NCI-H82 (cell line): ENCODE measurements around the gene ACTR1A.

Experiments
- DNase-seq: peaks from one replicate; lab custom pipeline; 2025; lab: John Stamatoyannopoulos, UW

ACTR1A gene

DNA sequence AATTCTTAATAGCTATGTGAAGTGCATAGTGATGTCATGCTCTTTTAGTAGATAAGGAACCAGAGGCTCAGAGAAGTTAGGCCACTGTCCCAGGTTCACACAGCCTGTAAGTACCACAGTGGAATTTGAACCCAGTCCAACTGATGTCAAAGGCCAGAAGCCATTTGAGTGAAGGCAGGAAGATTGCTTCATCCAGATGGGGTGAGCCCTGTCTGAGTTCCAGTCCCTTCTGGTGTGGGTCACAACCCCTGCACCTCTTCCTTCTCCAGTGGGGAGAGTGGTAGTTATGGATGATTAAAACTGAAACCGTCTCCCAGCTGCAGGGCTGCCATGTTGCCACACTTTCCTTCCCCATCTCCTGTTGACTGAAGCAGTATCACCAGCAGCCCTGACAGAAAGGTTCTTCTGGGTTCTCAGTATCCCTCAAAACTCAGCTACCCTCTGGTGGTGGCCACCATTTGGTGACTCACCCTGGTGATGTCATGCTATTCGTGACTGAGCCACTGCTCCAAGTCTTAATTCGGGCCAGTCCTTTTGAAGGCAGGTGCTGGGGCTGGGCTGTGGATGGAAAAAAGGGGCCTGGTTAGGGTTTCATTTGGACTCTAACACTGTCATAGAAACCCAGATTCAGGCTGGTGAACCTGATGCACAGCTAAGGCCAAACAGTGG lies 49.7 kb downstream of the ACTR1A start:
- peak; percentile 62 for DNase-seq

DNA sequence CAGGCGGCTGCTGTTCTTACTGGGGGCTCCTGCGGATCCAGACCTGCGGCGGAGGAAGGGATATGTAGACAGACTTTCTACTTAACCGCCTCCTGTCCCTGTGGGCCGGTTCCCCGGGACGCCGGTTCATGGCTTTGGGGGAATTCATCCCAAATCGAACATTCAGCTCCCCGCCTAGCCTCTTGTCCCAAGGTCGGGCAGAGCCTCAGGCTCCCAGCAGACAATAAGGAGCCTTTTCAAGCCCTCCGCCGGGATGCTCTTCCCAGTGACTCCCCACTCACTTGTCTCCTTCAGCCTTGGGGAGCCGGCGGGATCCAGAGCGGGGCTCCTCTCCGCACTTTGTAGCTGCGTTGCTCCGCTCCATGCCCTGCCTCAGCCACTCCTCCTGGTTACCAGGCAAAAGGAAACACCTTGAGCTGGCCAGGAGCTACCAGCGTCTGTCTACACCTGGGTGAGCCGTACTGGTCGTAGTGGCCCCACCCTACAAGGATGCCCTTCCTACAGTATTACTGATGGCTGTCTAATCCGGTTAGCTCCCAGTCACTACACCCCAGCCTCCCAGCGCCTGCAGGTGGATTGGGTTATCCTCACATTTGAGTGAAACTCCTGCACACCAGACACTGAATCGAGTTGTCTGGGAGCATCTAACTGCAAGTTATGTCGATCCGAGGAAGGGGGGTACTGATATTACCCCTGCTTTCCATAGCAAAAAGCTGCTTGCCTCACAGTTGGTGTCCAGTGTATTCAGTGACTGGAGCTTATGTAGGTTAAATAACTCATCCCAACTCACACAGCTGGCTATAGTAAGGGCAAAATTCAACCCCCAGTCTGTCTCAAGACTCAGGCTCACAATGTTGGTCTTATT lies 51.2 kb downstream of the ACTR1A start, which contains the start of gene C10orf95:
TSS of gene C10orf95 (minus strand) at position 439 of the 865 bp plus-strand sequence. CDS start 450 bp downstream, outside the sequence.
- peak; percentile 88 for DNase-seq

DNA sequence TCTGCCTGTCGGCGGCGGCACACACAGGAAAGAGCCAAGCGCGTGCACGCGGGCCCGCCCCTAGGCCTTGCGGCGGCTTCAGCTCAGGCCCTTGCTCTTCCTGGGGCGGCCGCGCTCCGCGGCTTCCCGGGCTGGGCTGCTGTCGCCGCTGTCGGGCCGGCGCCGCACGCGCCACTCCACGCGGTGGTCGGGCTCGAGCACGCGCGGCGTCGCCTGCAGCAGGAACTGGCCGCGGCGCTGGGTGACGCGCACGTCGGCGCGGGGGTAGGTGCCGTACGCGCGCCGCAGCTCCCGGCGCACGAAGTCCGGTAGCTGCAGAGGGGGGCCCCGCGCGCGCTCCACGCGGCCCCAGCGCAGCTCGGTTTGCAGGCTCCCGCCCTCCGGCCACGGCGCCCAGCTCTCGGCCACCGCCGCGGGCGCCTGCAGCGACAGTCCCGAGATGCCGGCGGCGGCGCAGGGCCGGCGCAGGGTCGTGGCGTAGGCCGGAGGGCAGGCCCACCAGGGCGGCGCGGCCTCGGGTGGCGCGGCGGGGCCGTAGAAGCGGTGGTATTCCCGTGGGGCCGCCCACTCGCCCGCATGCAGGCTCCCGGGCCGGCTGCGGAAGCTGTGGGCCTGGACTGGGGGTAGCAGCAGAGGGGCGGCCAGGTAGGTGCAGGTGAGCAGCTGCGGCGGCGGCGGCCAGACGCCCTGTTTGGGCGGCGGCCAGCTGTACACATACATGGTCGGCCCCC lies 52.0 kb downstream of the ACTR1A start:
- DNase-seq = peak; percentile 79

DNA sequence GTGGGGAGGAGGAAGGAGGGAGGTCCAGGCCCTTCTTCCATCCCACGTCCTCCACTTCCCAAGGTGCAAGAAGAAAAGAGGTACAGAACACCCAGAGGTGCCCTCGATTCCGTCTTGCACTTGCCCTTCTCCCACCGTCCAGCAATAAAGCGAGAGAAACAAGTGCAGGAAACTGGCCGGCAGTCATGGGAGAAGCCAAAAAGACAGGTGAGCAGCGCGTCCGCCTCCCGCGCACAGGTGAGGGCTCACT lies 52.5 kb downstream of the ACTR1A start:
- DNase-seq = no peak

DNA sequence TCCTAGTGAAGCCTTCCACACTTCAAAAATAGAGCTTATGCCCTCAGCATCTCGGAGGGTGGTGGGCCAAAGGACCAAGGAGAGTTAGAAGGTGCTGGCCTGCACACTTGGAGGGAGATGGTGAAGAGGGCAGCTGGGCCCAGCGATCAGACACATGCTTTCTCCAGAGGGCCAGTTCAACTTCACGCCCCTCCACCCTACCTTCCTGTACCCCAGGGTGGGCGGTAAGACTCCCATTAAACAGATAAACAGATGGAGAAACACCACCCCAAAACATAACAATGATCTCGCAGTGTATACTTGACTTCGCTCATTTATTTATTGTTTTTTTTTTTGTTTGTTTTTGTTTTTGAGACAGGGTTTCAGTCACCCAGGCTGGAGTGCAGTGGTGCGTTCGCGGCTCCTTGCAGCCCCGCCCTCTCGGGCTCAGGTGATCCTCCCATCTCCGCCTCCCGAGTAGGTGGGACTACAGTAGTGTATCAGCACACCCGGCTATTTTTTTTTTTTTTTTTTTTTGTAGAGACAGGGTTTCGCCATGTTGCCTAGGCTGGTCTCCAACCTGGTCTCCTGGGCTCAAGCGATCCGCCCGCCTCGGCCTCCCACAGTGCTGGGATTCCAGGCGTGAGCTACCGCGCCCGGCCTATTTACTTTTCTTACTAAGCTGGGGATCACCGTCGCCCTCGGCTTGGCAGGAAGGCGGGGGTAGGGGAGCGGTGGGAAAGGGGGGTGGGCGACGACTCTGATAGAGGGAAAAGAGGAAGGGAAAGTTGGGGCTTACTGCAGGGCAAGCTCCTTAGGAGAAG lies 53.0 kb downstream of the ACTR1A start:
- DNase-seq = peak; percentile 86

DNA sequence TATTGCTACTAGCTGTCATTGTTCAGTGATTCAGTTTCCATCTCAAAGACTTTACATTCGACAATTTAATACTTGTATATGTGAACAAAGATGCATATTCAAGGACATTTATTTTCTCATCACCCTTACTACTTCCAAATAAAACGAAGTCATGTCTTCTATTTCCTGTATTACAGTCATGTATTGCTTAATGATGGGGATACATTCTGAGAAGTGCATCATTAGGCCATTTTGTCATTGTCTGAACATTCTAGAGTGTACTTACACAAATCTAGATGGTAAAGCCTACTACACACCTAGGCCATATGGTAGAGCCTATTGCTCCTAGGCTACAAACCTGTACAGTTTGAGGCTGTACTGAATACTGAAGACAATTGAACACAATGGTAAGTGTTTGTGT lies 57.7 kb downstream of the ACTR1A start:
- no peak for DNase-seq

DNA sequence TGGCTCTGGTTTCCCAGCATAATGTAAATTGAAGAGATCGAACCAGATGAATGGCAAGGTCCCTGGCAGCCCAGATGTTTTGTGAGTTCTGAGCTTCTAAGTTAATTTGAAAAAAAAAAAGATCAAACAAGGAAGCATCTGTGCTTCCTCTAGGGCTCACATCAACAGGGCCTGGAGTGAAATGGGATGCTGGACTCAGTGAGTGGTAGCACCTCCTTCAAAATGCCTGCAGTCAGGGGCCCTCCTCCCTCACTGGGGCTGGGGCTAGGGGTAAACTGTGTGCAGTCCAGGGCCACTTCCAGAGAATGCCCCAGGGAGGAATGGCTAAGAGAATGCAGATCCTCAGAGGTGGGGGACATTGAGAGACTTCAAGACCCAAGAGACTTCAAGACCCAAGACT lies 64.1 kb downstream of the ACTR1A start:
- DNase-seq = no peak

DNA sequence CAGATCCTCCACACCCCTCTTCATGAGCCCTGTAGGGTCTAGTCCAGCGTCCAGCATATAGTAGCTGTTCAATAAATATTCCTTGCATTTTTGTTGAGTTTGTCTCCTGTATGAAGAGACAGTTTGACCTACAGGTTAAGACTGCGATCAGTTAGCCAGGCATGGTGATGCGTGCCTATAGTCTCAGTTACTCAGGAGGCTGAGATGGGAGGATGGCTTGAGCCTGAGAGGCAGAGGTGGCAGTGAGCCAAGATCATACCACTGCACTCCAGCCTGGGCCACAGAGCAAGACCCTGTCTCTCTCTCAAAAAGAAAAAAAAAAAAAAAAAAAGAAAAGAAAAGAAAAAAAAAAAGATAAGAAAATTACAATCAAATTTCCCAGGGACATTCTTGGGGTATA lies 65.0 kb downstream of the ACTR1A start:
- DNase-seq = no peak

DNA sequence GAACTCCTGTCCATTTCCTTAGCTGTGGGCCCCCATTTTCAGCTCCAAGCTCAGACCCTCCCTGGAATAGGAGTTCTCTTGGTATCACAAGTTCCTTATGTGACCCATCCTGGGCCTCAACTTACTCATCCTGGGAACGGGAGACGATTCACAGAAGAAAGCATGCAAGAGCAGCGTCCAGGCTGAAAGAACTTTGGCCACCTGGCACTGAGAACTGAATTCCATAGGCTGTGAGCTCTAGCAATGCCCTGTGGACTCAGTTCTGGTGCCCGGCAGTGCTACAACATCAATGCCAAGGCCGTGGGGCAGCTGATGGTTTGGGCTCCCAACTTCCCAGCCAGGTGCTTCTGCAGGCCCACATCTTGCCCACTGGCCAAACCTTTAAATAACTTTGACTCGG lies 66.2 kb downstream of the ACTR1A start:
- DNase-seq = no peak

DNA sequence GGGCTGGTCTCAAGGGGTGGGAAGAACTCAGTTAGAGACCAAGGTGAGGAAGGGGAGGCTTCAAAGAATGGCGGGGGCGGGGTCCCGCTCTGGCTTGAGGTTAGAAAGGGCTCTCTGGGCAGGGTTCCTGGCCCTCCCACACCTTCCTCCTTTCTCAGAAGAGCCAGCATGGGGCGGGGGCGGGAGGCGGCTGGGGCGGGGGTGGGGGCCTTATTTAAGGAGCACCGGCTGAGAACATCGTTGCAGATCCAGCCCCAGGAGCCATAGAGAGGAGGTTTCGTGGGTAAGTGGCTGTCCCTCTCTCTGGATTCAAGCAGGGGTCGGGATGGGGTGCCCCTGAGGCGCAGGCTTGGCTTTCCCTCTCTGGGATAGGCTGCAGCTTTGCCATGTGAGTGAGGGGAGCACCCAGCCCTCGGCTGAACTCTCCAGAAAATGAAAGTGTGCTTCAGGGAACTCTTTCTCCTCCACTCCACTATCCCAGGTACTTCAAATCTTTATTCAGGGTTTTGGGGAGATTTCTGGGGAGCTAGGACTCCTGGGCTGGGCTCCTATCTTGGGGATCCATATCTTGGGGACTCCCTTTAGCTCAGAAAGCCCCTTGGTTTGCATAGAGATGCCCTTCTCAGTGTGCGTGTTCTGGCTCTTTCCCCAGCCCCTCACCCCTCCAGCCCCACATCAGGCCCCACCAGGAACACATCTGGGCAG lies 66.8 kb downstream of the ACTR1A start:
- no peak for DNase-seq

DNA sequence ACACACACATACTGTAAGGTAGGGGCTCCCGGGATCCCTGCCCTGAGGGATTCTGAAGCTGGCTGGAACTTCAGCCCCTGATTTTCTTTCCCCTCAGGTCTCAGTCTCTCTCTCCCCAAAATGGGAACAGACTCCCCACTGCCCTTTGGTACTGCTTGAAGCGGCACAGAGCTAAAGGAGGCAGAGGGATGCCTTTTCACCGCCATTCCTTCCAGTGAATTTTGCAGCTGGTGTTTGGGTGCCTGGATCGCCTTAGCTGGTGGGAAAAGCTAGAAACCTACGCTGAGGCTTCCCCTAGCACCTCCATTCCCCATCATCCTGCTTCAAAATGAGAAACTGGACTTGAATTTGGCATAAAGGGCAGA lies 67.4 kb downstream of the ACTR1A start:
- no peak for DNase-seq

DNA sequence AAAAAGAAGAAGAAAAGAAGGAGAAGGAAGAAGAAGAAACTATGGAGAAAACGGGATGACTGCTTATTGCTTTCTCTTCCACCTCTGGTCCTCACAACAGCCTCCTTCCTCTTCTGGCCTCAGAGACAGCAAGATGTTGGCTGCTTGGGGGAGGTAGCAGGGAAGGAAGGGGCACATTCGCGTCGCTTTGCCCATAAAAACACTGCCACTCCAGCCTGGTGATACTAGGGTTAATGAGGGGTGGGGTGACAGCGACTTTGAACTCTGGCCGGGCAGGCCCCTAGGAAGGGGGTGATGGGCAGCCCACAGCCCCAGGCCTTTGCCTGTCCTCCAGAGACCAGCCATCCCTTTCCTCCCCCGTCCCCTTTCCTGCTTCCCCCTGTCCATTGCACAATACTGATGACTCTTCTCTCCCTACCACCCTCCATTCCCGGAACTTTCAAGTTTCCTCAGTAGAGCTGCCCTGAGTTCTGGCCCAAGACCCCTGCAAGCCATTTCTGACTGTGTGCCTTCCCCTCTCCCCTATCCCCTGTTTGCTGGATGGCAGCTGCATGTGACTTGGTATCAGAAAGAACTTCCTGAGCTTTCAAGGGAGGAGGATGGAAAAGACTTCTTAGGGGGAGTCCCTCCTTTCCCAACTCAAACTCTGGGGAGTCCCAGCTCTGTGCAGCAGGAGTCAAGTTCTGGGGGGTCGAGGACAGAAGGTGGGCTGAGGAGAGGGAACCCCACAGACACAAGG lies 67.9 kb downstream of the ACTR1A start:
- no peak for DNase-seq

DNA sequence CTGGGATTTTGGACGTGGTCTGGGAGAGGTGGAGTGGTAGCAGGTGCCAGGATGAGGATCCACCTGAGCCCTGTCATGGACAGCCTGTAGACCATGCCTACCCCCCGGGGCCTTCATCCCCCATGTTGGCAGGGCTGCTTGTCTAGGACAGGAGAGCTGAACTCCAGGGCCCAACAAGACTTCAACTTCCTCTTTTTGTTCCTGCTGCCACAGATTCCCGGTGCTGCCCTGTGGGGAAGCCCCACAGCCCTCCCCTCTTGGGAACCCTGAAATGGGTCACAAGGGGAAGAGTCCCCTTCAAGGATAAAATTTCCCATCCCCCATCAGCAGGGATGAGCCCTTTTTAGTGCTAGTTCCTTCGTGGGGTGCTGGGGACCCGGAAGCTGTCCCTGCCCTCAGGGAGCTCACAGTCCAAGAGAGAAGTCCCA lies 68.9 kb downstream of the ACTR1A start:
- DNase-seq = no peak

DNA sequence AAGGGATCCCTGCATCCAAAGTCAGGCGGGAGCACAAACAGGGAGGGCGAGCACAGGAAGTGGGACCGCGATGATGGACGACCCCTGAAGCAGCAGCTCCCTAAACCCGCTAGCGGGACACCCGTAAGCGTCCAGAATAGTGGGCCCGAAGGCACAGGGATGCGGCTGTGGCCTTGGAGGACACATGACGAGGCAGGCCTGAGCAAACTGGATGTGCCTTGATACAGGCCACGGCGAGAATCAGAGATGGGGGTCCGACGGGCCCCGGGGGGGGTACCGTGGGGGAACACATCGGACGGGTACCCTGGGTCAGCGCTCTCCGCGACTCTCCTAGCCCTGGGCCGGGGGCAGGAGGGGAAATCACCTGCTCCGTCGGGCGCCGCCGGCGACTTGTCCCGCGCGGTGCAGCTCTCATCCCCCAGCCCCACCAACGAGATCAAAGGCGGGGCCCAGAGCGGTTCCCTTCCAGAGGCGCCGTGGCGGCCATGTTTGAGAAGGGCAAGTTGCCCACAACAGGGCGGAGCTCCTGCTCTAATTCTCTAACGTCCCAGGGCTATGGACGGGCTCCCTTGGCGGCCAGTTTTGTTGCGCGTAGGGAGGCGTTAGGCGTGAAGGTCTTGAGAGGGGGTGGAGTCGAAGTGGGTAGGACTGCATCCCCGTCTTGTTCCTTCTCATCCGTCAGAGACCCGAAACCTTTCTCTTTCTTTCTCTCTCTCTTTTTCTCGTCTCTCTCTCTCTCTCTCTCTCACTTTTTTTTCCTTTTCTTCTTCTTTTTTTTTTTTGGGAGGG lies 70.2 kb downstream of the ACTR1A start, which contains the start of gene CUEDC2:
TSS of gene CUEDC2 (minus strand) at position 413 of the 789 bp plus-strand sequence. CDS start 7,386 bp downstream, outside the sequence.
- peak; percentile 98 for DNase-seq

DNA sequence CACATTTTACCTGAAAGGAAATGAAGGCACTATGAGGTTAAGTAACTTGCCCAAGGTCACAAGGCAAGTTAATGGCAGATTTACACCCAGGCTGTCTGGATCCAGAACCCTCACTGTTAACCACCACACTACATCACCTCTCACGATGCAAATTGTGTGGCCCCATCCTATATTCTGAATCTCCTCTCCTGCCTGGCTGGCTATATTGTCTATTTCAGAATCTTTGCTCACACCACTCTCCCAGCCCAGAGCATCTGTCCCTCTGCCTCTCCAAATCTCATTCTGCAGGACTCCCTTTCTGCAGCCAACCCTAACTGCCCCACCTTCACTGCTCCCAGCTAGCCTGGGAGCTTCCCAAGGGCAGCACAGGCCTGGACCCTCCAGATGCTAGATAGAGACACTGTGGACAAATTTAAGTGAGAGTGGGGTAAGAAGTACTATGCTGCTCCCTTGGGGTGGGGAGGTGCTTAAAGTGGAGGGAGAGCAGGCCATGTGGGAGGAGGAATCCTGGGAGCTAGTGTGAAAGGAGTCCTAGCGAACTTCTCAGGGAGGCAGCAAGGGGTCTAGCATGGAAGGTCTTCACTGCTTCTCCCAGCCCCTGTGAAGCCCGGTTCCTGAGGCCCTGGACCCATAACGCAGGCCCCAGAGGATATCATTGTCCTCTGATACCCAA lies 70.9 kb downstream of the ACTR1A start:
- DNase-seq = peak; percentile 59

DNA sequence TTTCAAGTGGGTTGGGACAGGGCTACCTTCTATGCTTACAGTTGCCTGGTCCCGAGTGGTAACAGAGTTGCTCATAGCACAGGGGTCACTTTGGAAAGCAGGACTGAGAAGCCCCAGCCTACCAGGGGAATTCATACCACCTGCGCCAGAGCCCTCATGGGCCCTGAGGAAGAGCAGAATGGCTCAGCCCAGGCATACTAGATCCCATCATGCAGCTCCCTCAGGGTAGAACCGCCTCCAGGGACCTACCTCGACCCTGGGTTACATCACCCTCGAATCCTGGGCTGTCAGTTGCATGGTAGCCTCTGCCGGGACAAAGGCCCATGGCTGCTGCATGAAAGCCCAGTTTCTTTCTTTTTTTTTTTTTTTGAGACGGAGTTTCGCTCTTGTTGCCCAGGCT lies 73.0 kb downstream of the ACTR1A start:
- no peak for DNase-seq
